Nephron progenitor cell (in vitro differentiated cells): ENCODE measurements around the gene ERF.

Source experiments
- DNase-seq: peaks from one replicate; pipeline ENCODE4 v3.0.0; 2021
- H3K27ac Mint-ChIP-seq: 2 replicates; pipeline ENCODE4 v1.8.0; 2021; ENCODE audit warnings: mild to moderate bottlenecking, moderate library complexity, mixed read lengths
- H3K27me3 Mint-ChIP-seq: 2 replicates; pipeline ENCODE4 v1.8.0; 2021; ENCODE audit warnings: mild to moderate bottlenecking, low read depth, mixed read lengths; ENCODE audit not compliant: poor library complexity
- H3K36me3 Mint-ChIP-seq: 2 replicates; pipeline ENCODE4 v1.8.0; 2021; ENCODE audit warnings: low read depth, mixed read lengths
- H3K4me1 Mint-ChIP-seq: 2 replicates; pipeline ENCODE4 v1.8.0; 2021; ENCODE audit warnings: mixed read lengths
- H3K4me3 Mint-ChIP-seq: 2 replicates; pipeline ENCODE4 v1.8.0; 2021; ENCODE audit warnings: mild to moderate bottlenecking, moderate library complexity, mixed read lengths
- H3K9me3 Mint-ChIP-seq: 2 replicates; pipeline ENCODE4 v1.8.0; 2021; ENCODE audit warnings: mild to moderate bottlenecking, moderate library complexity, mixed read lengths
- CTCF ChIP-seq: fragments of 200-600 bp; sonication (generic); IDR thresholded peaks from 2 replicates; pipeline ENCODE4 v1.5.0; 2021; ENCODE audit warnings: antibody characterized with exemption

Gene ERF

DNA sequence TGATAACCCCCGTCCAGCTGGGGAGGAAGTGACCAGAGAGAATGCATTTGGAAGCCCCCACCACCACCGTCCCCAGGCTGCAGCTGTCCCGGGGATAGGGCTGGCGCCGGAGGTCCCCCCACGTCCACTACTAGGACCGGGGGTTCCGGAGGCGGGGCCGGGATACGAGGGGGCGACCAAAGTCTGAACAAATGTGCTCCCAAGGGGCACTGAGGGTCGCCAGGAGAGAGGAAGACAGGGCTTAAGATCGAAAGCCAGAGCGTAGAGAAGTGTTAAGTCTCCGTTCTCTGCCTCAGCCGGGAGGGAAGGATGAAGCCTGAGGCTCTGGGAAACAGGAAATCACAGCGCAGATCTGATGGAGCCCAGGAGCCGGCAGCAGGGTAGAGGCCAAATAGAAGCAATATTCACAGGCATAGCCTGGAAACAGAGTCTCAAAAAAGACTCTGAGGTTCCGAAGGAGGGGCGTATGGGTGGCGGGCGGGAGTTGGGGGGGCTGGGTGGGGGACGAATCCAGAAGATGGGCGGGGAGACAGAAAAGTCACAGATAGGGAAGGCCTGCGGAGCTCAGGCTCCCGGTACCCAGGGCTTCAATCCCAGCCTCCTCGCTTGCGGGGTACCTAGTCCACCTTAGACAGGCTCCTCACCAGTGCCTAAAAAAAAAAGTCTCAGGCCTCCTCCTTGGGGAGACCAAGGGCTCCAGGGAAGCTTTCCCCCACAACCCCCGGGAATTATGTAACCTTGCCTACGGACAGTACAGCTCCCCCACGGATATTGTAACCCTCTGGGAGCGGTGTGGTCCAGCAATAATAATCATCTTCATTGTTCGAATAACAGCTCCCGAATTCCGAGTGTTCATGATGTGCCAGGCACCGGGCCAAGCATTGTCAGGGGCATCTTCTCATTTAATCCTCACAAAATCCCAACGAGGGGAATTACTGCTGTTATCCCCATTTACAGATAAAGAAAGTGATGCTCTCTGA is 1.1 kb upstream of the ERF start:
- Mint-ChIP-seq H3K27me3 (no peaks in the 10 kb centered on the region), H3K4me1 (peaks cover 36% of the 10 kb centered on the region), H3K4me3 (peak overlapping the region; percentile 81), H3K36me3 (peaks cover 5% of the 10 kb centered on the region), H3K9me3 (no peaks in the 10 kb centered on the region), H3K27ac (peak overlapping the region; percentile 91)
- no peak for TF ChIP-seq CTCF
- DNase-seq = peak; percentile 48

DNA sequence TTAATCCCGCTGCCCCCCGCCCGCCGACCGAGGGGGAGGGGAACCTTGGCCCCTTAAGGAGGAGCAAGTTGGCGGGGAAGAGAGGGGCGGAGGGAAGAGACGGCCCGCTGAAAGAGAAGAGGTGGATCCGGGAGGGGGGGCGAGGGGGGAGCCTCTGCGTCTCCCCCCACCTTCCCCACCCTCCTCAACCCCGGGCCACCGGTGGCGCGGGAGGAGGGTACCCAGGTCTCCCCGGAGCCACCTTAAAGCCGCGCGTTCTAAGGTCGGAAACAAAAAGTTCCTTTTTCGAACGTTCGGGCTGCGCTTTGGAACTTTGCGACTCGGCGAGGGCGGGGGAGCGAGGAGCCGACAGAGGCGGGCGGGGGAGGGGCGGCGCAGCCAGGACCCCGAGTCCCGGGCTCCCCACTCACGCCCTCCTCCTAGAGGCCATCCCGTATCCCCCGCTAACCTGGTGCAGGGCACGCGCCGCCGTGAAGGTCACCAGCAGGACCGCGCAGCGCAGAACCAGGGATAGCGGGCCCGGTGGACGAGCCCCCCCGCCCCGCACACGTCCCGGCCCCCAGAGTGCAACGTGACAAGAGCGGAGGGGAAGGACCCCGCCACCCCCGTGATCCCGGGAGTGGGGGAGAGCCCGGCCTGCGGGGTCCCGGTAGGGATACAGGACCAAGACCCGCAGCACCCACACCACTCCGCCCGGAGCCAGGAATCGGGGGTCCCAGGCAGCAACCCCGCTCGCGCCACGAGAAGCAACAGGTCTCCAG is 659 bp downstream of the ERF start:
- Mint-ChIP-seq H3K36me3 (peaks cover 5% of the 10 kb centered on the region), H3K27ac (no peak overlapping the region), H3K27me3 (no peaks in the 10 kb centered on the region), H3K4me3 (peak overlapping the region; percentile 81), H3K4me1 (peaks cover 48% of the 10 kb centered on the region), H3K9me3 (no peaks in the 10 kb centered on the region)
- DNase-seq = peak; percentile 80
- no peak for TF ChIP-seq CTCF

DNA sequence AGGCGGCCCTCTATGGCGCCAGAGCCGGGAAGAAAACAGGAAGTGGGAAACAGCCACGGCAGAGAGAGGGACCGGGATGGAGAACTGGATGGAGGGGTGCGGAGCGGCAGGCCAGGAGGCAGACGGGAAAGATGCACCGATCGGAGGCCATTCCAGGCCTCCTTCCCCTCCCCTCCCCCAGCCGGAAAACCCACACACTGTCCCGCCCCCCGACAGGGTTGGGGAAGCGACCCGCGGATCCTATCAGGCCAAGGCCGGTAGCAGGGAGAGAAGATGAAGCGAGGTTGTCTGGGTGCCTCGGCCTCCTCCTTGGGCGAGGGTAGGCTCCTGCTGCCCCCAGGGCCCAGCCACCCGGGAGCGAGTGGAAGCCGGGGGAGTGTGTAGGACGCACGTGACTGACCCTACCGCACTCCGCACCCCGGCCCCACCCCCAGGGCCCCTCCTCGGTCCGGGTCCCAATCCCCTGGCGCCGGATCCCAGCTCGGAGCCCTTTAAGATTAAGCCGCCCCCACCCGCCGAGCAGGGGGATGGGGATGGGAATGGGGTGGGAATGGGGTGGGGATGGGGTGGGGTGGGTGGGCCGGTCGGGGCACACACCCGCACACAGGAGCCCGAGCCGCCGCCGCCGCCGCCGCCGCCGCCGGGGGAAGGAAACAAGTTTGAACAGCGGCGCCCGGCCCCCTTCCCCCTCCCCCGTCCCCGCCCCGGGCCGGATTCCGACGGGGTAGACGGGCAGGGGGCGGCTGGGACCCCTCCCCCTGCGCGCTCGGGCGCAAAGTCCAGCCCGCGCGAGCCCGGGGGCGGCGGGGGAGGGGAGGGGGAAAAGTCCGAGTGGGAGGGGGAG is 1.5 kb downstream of the ERF start:
- peaks cover 5% of the 10 kb centered on the region for H3K36me3 Mint-ChIP-seq
- peak overlapping the region; percentile 95 for H3K4me3 Mint-ChIP-seq
- no peaks in the 10 kb centered on the region for H3K9me3 Mint-ChIP-seq
- H3K4me1 Mint-ChIP-seq = peaks cover 48% of the 10 kb centered on the region
- H3K27ac Mint-ChIP-seq = peak overlapping the region; percentile 83
- TF ChIP-seq CTCF = no peak
- H3K27me3 Mint-ChIP-seq = no peaks in the 10 kb centered on the region
- peak; percentile 81 for DNase-seq

DNA sequence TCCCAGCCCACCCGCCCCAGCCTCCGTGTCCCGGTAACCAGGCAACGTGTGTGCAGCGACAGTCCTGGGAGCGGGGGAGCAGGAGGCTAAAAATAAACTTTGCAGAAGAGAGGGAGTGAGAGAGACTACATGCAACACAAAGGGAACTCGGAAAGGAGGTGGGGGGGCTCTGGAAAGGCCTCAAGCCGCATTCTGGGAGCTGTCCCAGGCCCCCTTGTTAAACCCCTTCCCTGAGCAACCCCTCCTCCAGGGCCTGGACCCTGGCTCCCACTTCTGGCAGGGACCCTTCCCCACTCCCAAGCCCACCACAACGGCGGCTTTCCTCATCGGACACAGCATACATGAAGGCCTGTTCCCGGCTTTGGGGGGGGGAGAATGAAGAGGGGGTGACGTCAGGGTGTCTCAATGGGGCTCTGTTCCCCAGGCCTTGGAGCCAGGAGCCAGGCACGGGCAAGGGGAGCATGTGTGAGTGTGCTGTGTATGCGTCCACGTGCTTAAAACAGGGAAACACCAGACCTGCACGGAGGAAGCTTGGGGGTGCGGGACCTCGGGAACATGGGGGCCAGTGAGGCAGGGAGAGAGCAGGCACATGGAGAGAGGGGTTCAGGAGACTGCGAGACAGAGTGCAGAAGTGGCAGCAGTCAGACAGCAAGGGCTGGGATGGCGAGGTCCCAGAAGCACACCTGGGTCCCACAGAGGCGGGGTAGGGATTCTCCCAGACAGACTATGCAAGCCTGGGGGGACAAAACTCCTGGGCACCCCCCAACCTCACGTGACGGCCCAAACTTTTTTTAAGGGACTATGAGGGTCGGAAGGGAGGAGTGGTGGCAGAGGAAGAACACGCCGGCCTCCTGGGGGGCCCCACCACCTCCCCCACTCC is 2.3 kb downstream of the ERF start:
- H3K9me3 Mint-ChIP-seq = no peaks in the 10 kb centered on the region
- peaks cover 48% of the 10 kb centered on the region for H3K4me1 Mint-ChIP-seq
- H3K27ac Mint-ChIP-seq = peak overlapping the region; percentile 99
- DNase-seq = no peak
- H3K27me3 Mint-ChIP-seq = no peaks in the 10 kb centered on the region
- H3K4me3 Mint-ChIP-seq = peak overlapping the region; percentile 95
- TF ChIP-seq CTCF = no peak
- peaks cover 5% of the 10 kb centered on the region for H3K36me3 Mint-ChIP-seq
